IPS-18a (cell line): Measurements from ENCODE around the gene TEX38.
"Not testable (repeated sequence)": the region's sequence is repeated elsewhere in the genome, so short reads cannot be mapped to it uniquely, and the experiment has no call there.

Source experiments
- H3K27ac ChIP-seq: one replicate; pipeline ENCODE4 v1.5.1; 2013; ENCODE audit warnings: low read length
- H3K27me3 ChIP-seq: one replicate; pipeline ENCODE4 v1.6.1; 2013; ENCODE audit warnings: mild to moderate bottlenecking, low read length; ENCODE audit not compliant: control insufficient read depth, insufficient read depth
- H3K36me3 ChIP-seq: one replicate; pipeline ENCODE4 v1.6.1; 2013; ENCODE audit warnings: low read depth, low read length; ENCODE audit not compliant: control insufficient read depth
- H3K4me1 ChIP-seq: one replicate; pipeline ENCODE4 v1.6.1; 2013; ENCODE audit warnings: low read depth, low read length; ENCODE audit not compliant: control insufficient read depth
- H3K4me3 ChIP-seq: one replicate; pipeline ENCODE4 v1.5.1; 2013; ENCODE audit warnings: low read length
- H3K9ac ChIP-seq: one replicate; pipeline ENCODE4 v1.6.1; 2013; ENCODE audit warnings: mild to moderate bottlenecking, low read length, moderate library complexity
- H3K9me3 ChIP-seq: one replicate; pipeline ENCODE4 v1.6.1; 2013; ENCODE audit warnings: low read depth, low read length; ENCODE audit not compliant: control insufficient read depth

The TEX38 gene

GRCh38 chr1:46645815-46646214 is 25.8 kb upstream of the TEX38 start:
- Histone ChIP-seq H3K9ac (no peak overlapping the region), H3K27ac (no peak overlapping the region), H3K36me3 (peaks cover 34% of the 10 kb centered on the region)

GRCh38 chr1:46646331-46646730 is 25.3 kb upstream of the TEX38 start:
- no peak overlapping the region for H3K9ac ChIP-seq
- no peak overlapping the region for H3K27ac ChIP-seq
- H3K36me3 ChIP-seq = peaks cover 33% of the 10 kb centered on the region
- no peaks in the 10 kb centered on the region for H3K27me3 ChIP-seq
- H3K9me3 ChIP-seq = peaks cover 16% of the 10 kb centered on the region
- no peak overlapping the region for H3K4me3 ChIP-seq
- H3K4me1 ChIP-seq = no peaks in the 10 kb centered on the region

More at GRCh38 chr1:46645815-46646214, 25.8 kb upstream of the TEX38 start:
- no peaks in the 10 kb centered on the region for H3K27me3 ChIP-seq
- H3K4me3 ChIP-seq = no peak overlapping the region
- H3K4me1 ChIP-seq = no peaks in the 10 kb centered on the region
- H3K9me3 ChIP-seq = peaks cover 16% of the 10 kb centered on the region

GRCh38 chr1:46646844-46647243 is 24.8 kb upstream of the TEX38 start:
- Histone ChIP-seq H3K36me3 (peaks cover 29% of the 10 kb centered on the region), H3K4me1 (no peaks in the 10 kb centered on the region), H3K9me3 (peaks cover 16% of the 10 kb centered on the region), H3K27ac (no peak overlapping the region), H3K9ac (no peak overlapping the region), H3K4me3 (no peak overlapping the region), H3K27me3 (no peaks in the 10 kb centered on the region)

DNA sequence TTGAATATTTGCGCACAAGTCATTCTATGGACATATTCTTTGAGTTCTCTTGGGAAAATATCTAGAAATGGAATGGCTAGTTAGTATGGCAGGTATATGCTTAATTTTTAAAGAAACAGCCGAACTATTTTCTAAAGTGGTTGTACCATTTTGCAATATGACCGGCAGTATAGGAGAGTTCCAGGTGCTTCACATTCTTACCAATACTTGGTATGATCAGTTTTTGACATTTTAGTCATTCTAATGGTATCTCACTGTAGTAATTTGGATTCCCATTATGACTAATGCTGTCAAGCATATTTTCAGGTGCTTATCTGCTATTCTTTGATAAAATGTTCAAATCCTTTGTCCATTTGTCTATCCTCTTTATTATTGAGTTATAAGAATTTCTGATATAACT is 24.0 kb upstream of the TEX38 start:
- H3K36me3 ChIP-seq = peaks cover 35% of the 10 kb centered on the region
- H3K4me3 ChIP-seq = no peak overlapping the region
- H3K27ac ChIP-seq = no peak overlapping the region
- no peaks in the 10 kb centered on the region for H3K27me3 ChIP-seq
- H3K9ac ChIP-seq = no peak overlapping the region
- no peaks in the 10 kb centered on the region for H3K4me1 ChIP-seq
- H3K9me3 ChIP-seq = peaks cover 16% of the 10 kb centered on the region

DNA sequence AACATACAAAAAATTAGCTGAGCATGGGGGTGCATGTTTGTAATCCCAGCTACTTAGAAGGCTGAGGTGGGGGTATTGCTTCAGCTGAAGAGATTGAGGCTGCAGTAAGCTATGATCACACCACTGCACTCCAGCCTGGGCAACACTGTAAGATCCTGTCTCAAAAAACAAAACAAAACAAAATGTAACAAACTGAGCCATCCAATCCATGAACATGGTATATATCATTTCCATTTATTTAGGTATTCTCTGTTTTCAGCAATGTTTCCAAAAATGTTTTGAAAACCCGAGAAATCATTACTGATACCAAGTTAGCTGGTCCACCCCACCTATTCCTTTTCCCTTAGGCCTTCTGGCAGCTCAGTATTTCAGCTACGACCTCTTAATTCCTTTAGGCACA is 21.9 kb upstream of the TEX38 start:
- no peak overlapping the region for H3K9ac ChIP-seq
- no peak overlapping the region for H3K27ac ChIP-seq
- peaks cover 16% of the 10 kb centered on the region for H3K9me3 ChIP-seq
- no peak overlapping the region for H3K4me3 ChIP-seq
- H3K36me3 ChIP-seq = peaks cover 30% of the 10 kb centered on the region
- no peaks in the 10 kb centered on the region for H3K27me3 ChIP-seq
- H3K4me1 ChIP-seq = no peaks in the 10 kb centered on the region

- H3K9me3 ChIP-seq = peaks cover 16% of the 10 kb centered on the region
- no peaks in the 10 kb centered on the region for H3K4me1 ChIP-seq
- no peaks in the 10 kb centered on the region for H3K27me3 ChIP-seq
- no peak overlapping the region for H3K27ac ChIP-seq
- H3K4me3 ChIP-seq = no peak overlapping the region
- no peak overlapping the region for H3K9ac ChIP-seq
- peaks cover 30% of the 10 kb centered on the region for H3K36me3 ChIP-seq
These were observed 21.2 kb upstream of the TEX38 start for GRCh38 chr1:46650491-46650890.

DNA sequence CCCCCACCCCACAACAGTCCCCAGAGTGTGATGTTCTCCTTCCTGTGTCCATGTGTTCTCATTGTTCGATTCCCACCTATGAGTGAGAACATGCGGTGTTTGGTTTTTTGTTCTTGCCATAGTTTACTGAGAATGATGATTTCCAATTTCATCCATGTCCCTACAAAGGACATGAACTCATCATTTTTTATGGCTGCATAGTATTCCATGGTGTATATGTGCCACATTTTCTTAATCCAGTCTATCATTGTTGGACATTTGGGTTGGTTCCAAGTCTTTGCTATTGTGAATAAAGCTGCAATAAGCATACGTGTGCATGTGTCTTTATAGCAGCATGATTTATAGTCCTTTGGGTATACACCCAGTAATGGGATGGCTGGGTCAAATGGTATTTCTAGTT is 20.5 kb upstream of the TEX38 start:
- not testable (repeated sequence) for H3K27ac ChIP-seq, H3K9ac ChIP-seq, H3K4me1 ChIP-seq, H3K4me3 ChIP-seq, H3K27me3 ChIP-seq
- Histone ChIP-seq H3K9me3 (peaks cover 16% of the 10 kb centered on the region), H3K36me3 (peaks cover 36% of the 10 kb centered on the region)

GRCh38 chr1:46652321-46653100 is 19.1 kb upstream of the TEX38 start:
- Histone ChIP-seq H3K9me3 (peaks cover 12% of the 10 kb centered on the region), H3K4me3 (no peak overlapping the region), H3K4me1 (no peaks in the 10 kb centered on the region), H3K36me3 (peaks cover 43% of the 10 kb centered on the region), H3K9ac (no peak overlapping the region), H3K27ac (no peak overlapping the region), H3K27me3 (no peaks in the 10 kb centered on the region)

GRCh38 chr1:46653405-46653958 is 18.2 kb upstream of the TEX38 start:
- Histone ChIP-seq H3K9me3 (peaks cover 12% of the 10 kb centered on the region), H3K4me3 (no peak overlapping the region), H3K9ac (no peak overlapping the region), H3K4me1 (no peaks in the 10 kb centered on the region), H3K27ac (no peak overlapping the region), H3K36me3 (peaks cover 48% of the 10 kb centered on the region), H3K27me3 (no peaks in the 10 kb centered on the region)

- H3K27ac ChIP-seq = no peak overlapping the region
- H3K36me3 ChIP-seq = peaks cover 48% of the 10 kb centered on the region
- no peak overlapping the region for H3K4me3 ChIP-seq
- no peaks in the 10 kb centered on the region for H3K27me3 ChIP-seq
- H3K4me1 ChIP-seq = no peaks in the 10 kb centered on the region
- no peak overlapping the region for H3K9ac ChIP-seq
- peaks cover 12% of the 10 kb centered on the region for H3K9me3 ChIP-seq
These were observed 17.6 kb upstream of the TEX38 start for GRCh38 chr1:46654012-46654411.

DNA sequence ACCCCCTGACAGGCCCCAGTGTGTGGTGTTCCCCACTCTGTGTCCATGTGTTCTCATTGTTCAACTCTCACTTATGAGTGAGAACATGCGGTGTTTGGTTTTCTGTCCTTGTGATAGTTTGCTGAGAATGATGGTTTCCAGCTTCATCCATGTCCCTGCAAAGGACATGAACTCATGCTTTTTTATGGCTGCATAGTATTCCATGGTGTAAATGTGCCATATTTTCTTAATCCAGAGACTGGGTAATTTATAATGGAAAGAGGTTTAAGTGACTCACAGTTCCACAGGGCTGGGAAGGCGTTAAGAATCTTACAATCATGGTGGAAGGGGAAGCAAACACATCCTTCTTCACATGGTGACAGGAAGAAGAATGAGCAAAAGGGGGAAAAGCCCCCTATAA is 17.0 kb upstream of the TEX38 start:
- H3K4me1 ChIP-seq, H3K27ac ChIP-seq, H3K9me3 ChIP-seq, H3K27me3 ChIP-seq, H3K9ac ChIP-seq, H3K4me3 ChIP-seq: not testable (repeated sequence)
- peaks cover 46% of the 10 kb centered on the region for H3K36me3 ChIP-seq

DNA sequence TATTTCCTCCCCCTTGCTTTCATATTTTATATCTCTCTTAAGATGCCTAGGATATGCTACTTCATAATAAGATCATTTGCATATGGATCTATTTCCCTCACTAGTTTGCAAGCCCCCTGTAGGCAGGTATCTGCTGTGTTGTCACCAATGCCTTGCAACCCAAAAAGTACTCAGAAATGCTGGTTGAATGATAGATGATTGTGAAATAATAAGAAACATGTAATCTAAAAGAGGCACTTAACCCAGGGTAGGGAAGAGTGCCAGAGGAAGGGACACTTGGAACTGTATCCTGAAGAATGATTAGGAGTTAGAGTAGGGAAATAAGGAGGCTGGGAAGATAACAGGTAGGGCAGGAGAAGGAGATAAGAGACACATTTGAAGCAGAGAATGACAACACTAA is 15.8 kb upstream of the TEX38 start:
- Histone ChIP-seq H3K36me3 (peaks cover 36% of the 10 kb centered on the region), H3K9ac (no peak overlapping the region), H3K9me3 (no peaks in the 10 kb centered on the region), H3K27me3 (no peaks in the 10 kb centered on the region), H3K27ac (no peak overlapping the region), H3K4me1 (no peaks in the 10 kb centered on the region), H3K4me3 (no peak overlapping the region)
